IPS-NIHi7 (cell line): Measurements from ENCODE around the gene TRPM2.
"Not testable (repeated sequence)": the region's sequence is repeated elsewhere in the genome, so short reads cannot be mapped to it uniquely, and the experiment has no call there.

Experiments used
- DNase-seq: peaks from one replicate; pipeline ENCODE4 v3.0.0; 2012; ENCODE audit warnings: mixed read lengths; ENCODE audit errors: extremely low spot score

TRPM2 gene

GRCh38 chr21:44462086-44462833 lies 108.8 kb downstream of the TRPM2 start:
- DNase-seq: no peak

GRCh38 chr21:44462834-44463200 lies 109.4 kb downstream of the TRPM2 start:
- no peak for DNase-seq

- DNase-seq: no peak
Observed at GRCh38 chr21:44463724-44464123, 110.3 kb downstream of the TRPM2 start.

- DNase-seq: no peak
Observed at GRCh38 chr21:44464351-44464750, 110.9 kb downstream of the TRPM2 start.

GRCh38 chr21:44466351-44466954 lies 113.0 kb downstream of the TRPM2 start:
- no peak for DNase-seq

GRCh38 chr21:44466996-44467858 lies 113.8 kb downstream of the TRPM2 start:
- no peak for DNase-seq

- no peak for DNase-seq
Observed at GRCh38 chr21:44467859-44468195, 114.4 kb downstream of the TRPM2 start.

- DNase-seq: no peak
Observed at GRCh38 chr21:44471341-44471740, 117.9 kb downstream of the TRPM2 start.

- DNase-seq: no peak
Observed at GRCh38 chr21:44471996-44472395, 118.6 kb downstream of the TRPM2 start.

GRCh38 chr21:44473915-44474555 lies 120.6 kb downstream of the TRPM2 start:
- DNase-seq: no peak

- no peak for DNase-seq
Observed at GRCh38 chr21:44475266-44475845, 121.9 kb downstream of the TRPM2 start.

- no peak for DNase-seq
Observed at GRCh38 chr21:44477131-44477530, 123.7 kb downstream of the TRPM2 start.

- DNase-seq: no peak
Observed at GRCh38 chr21:44477712-44478111, 124.3 kb downstream of the TRPM2 start.

GRCh38 chr21:44478124-44478800 lies 124.8 kb downstream of the TRPM2 start:
- no peak for DNase-seq

GRCh38 chr21:44478801-44479167 lies 125.4 kb downstream of the TRPM2 start:
- no peak for DNase-seq

GRCh38 chr21:44479556-44480199 lies 126.3 kb downstream of the TRPM2 start:
- DNase-seq: not testable (repeated sequence)

GRCh38 chr21:44480200-44481053 lies 127.0 kb downstream of the TRPM2 start:
- DNase-seq: no peak

- DNase-seq: no peak
Observed at GRCh38 chr21:44482581-44483287, 129.3 kb downstream of the TRPM2 start.
